T-cell (primary cell): Measurements from ENCODE around the gene OSBPL1A. TPM values are rescaled to one million over a fixed set of nuclear protein-coding genes. Genes with fewer than 3 reads are reported as not detected.

Experiments used
- ATAC-seq, 4 experiments: fragments of 200-7000 bp in 3 of 4; fragments of 150-1000 bp in 1 of 4; cut with Tn5 transposase; replicated peaks in 1 of 4; 1 replicate in 3 of 4; 2 replicates in 1 of 4; pipeline ENCODE4 v1.10.0; 2021; ENCODE audit warnings: moderate library complexity in 3 of 4, mild to moderate bottlenecking in 2 of 4, moderate number of reproducible peaks in 1 of 4
- CTCF ChIA-PET, 2 donors: fragments of 300-600 bp; sonication (Branson Sonifier 250); formaldehyde crosslinking; loops; one replicate each; lab custom pipeline; 2022; ENCODE audit warnings: antibody characterized with exemption in 2 of 2; lab: Charles Lee
- POLR2A ChIA-PET, 2 donors: fragments of 300-600 bp; sonication (Branson Sonifier 250); formaldehyde crosslinking; loops; one replicate each; lab custom pipeline; 2022; ENCODE audit warnings: antibody characterized with exemption in 2 of 2; lab: Charles Lee
- DNase-seq, 35 experiments: peaks; one replicate each; pipeline versions ENCODE4 v3.0.0 to v3.0.0-alpha.2; 2013 to 2023
- H3K27ac ChIP-seq: one replicate; pipeline ENCODE4 v1.5.1; 2013; ENCODE audit warnings: low read length
- H3K27me3 ChIP-seq, 2 experiments: replicated peaks in 1 of 2; 1 replicate in 1 of 2; 2 replicates in 1 of 2; pipeline versions ENCODE4 v1.6.1 to v1.7.0; 2013; ENCODE audit warnings: low read length in 1 of 2, mixed read lengths in 1 of 2; ENCODE audit not compliant: control insufficient read depth in 2 of 2, insufficient read depth in 2 of 2; ENCODE audit errors: extremely low read depth in 1 of 2
- H3K36me3 ChIP-seq, 2 donors: 1 replicate in 1 of 2; 2 replicates in 1 of 2; pipeline versions ENCODE4 v1.6.1 to v1.7.0; 2013; ENCODE audit warnings: low read length in 1 of 2; ENCODE audit not compliant: control insufficient read depth in 2 of 2, insufficient read depth in 1 of 2; ENCODE audit errors: extremely low read depth in 1 of 2
- H3K4me1 ChIP-seq, 2 experiments: 1 replicate in 1 of 2; 2 replicates in 1 of 2; pipeline versions ENCODE4 v1.6.1 to v1.7.0; 2013; ENCODE audit warnings: low read length in 2 of 2, mixed read lengths in 1 of 2; ENCODE audit not compliant: insufficient read depth in 2 of 2, control insufficient read depth in 1 of 2; ENCODE audit errors: extremely low read depth in 1 of 2
- H3K4me3 ChIP-seq, 2 donors: 1 replicate in 1 of 2; 2 replicates in 1 of 2; pipeline versions ENCODE4 v1.5.1 to v1.7.0; 2013; ENCODE audit warnings: mild to moderate bottlenecking in 2 of 2, low read length in 1 of 2, moderate library complexity in 1 of 2; ENCODE audit not compliant: control insufficient read depth in 1 of 2; ENCODE audit errors: extremely low read depth in 1 of 2
- H3K9me3 ChIP-seq: 2 replicates; pipeline ENCODE4 v1.7.0; 2013
- H3K27ac Mint-ChIP-seq, 2 donors: one replicate each; pipeline ENCODE4 v1.8.0; 2020 to 2021; ENCODE audit warnings: mild to moderate bottlenecking in 2 of 2, mixed read lengths in 2 of 2
- H3K27me3 Mint-ChIP-seq, 2 donors: one replicate each; pipeline ENCODE4 v1.8.0; 2021 to 2022; ENCODE audit warnings: mixed read lengths in 2 of 2
- H3K36me3 Mint-ChIP-seq: one replicate; pipeline ENCODE4 v1.8.0; 2021; ENCODE audit warnings: mixed read lengths
- H3K4me1 Mint-ChIP-seq, 3 donors: one replicate each; pipeline ENCODE4 v1.8.0; 2020 to 2022; ENCODE audit warnings: mixed read lengths in 3 of 3, mild to moderate bottlenecking in 1 of 3
- H3K4me3 Mint-ChIP-seq, 3 donors: one replicate each; pipeline ENCODE4 v1.8.0; 2020 to 2022; ENCODE audit warnings: mild to moderate bottlenecking in 3 of 3, mixed read lengths in 3 of 3, moderate library complexity in 3 of 3
- H3K9me3 Mint-ChIP-seq, 3 donors: one replicate each; pipeline ENCODE4 v1.8.0; 2020 to 2022; ENCODE audit warnings: mixed read lengths in 3 of 3
- WGBS: methylation state at CpG from one replicate; pipeline ENCODE4 v1.1.5; 2013; ENCODE audit warnings: missing lambda C conversion rate; ENCODE audit not compliant: insufficient coverage; 5-methylcytosine and 5-hydroxymethylcytosine counted together
- total RNA-seq, 35 experiments: library from RNA in 6 of 35; stranded (reverse) in 6 of 35; fragments of 120-200 nt in 1 of 35; gene quantifications; one replicate each; pipeline versions ENCODE4 v1.2.1 to v1.2.4 and lab custom pipeline; 2013 to 2026

The OSBPL1A gene
- total RNA-seq, 5 donors from 2014 or later (not counting 1 experiment from before 2014, with no cell fraction given), result 3.3 to 6.4 (median 4.0) TPM

DNA sequence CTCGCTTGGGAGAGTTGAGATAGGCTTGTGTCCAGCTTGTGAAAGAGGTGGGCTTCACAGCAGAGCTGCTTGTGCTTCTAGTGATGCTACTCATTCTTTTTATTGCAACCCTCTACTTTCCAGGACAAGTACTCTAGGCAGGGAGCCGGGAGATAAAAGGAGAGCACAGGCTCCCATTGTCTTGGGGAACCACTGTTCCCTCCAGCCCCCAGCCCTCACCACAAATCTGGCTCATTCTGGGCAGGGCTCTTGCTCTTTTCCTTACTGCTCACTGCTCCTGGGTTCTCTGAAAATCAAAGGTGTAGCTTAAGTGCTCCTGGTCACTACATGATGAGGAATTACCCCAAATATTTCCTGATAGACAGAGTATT lies 177.3 kb downstream of the OSBPL1A start:
- Mint-ChIP-seq H3K27me3 (no peaks in the 10 kb centered on the region), H3K4me1 (no peaks in the 10 kb centered on the region), H3K36me3 (no peaks in the 10 kb centered on the region), H3K9me3 (no peaks in the 10 kb centered on the region), H3K4me3 (no peak overlapping the region), H3K27ac (no peak overlapping the region)
- Histone ChIP-seq H3K4me1 (no peaks in the 10 kb centered on the region), H3K36me3 (no peaks in the 10 kb centered on the region), H3K27ac (no peak overlapping the region), H3K4me3 (no peak overlapping the region), H3K9me3 (no peaks in the 10 kb centered on the region), H3K27me3 (peaks cover 0 to 6% of the 10 kb centered on the region in 2 experiments)
- 82% methylated on average over 1 of the region's 2 CpGs for WGBS
- ChIA-PET CTCF (no interaction called here), POLR2A (no interaction called here)
- ATAC-seq (no peak), DNase-seq (no peak)

GRCh38 chr18:24219561-24220317 lies 177.9 kb downstream of the OSBPL1A start:
- Histone ChIP-seq H3K4me1 (no peaks in the 10 kb centered on the region), H3K9me3 (no peaks in the 10 kb centered on the region), H3K4me3 (no peak overlapping the region), H3K27me3 (peaks cover 0 to 3% of the 10 kb centered on the region in 2 experiments), H3K36me3 (no peaks in the 10 kb centered on the region), H3K27ac (no peak overlapping the region)
- Mint-ChIP-seq H3K4me3 (no peak overlapping the region), H3K27ac (no peak overlapping the region), H3K9me3 (no peaks in the 10 kb centered on the region), H3K4me1 (no peaks in the 10 kb centered on the region), H3K27me3 (no peaks in the 10 kb centered on the region), H3K36me3 (no peaks in the 10 kb centered on the region)
- ATAC-seq, result no peak
- 93% methylated on average over 3 of the region's 7 CpGs for WGBS
- ChIA-PET POLR2A (interaction anchor here in 1 of 2 donors (0.6 kb wide), 1 partner anchor 648 kb away, joined by 3 read pairs; no protein-coding TSS in a partner anchor), CTCF (interaction anchor here in 1 of 2 donors (0.5 kb wide), 1 partner anchor 18 kb away, joined by 3 read pairs; no protein-coding TSS in a partner anchor)
- no peak for DNase-seq

DNA sequence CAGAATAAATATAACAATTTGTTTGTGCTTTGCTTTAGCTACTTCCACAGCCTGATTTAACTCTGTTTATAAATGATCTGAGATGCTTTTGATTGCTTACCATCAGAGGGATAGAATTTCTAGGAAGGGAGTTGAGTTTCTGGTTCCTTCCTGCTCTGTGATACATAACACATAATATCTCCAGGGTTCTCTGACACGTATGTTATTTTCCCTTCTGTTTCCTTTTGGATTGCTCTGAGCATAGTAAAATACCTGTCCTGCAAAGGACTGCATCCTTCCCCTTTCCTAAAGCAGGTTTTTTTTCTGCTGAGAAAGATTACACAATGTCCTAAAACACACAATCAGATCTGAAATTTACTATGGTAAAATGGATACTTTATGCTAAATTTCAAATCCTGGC lies 182.7 kb downstream of the OSBPL1A start:
- Histone ChIP-seq H3K27me3 (peaks cover 0 to 3% of the 10 kb centered on the region in 2 experiments), H3K4me3 (no peak overlapping the region), H3K9me3 (no peaks in the 10 kb centered on the region), H3K36me3 (no peaks in the 10 kb centered on the region), H3K4me1 (no peaks in the 10 kb centered on the region), H3K27ac (no peak overlapping the region)
- no peaks in the 10 kb centered on the region for H3K27me3 Mint-ChIP-seq
- H3K4me1 Mint-ChIP-seq, result no peaks in the 10 kb centered on the region
- no peaks in the 10 kb centered on the region for H3K9me3 Mint-ChIP-seq
- no peaks in the 10 kb centered on the region for H3K36me3 Mint-ChIP-seq
- no peak overlapping the region for H3K27ac Mint-ChIP-seq
- DNase-seq, result no peak
- WGBS, result no CpG with 5 or more reads among the region's 1 CpG
- ChIA-PET CTCF (no interaction called here), POLR2A (interaction anchor here in 1 of 2 donors (0.6 kb wide), 1 partner anchor 44 kb away, joined by 8 read pairs; no protein-coding TSS in a partner anchor)
- no peak for ATAC-seq
- H3K4me3 Mint-ChIP-seq, result no peak overlapping the region

- Mint-ChIP-seq H3K36me3 (no peaks in the 10 kb centered on the region), H3K4me3 (no peak overlapping the region), H3K27ac (no peak overlapping the region), H3K4me1 (no peaks in the 10 kb centered on the region), H3K9me3 (no peaks in the 10 kb centered on the region), H3K27me3 (no peaks in the 10 kb centered on the region)
- ATAC-seq (no peak), DNase-seq (no peak)
- ChIA-PET POLR2A (interaction anchor here in 1 of 2 donors (0.6 kb wide), 1 partner anchor 45 kb away, joined by 8 read pairs; no protein-coding TSS in a partner anchor), CTCF (no interaction called here)
- Histone ChIP-seq H3K9me3 (no peaks in the 10 kb centered on the region), H3K36me3 (no peaks in the 10 kb centered on the region), H3K4me1 (no peaks in the 10 kb centered on the region), H3K27ac (no peak overlapping the region), H3K27me3 (peaks cover 0 to 3% of the 10 kb centered on the region in 2 experiments), H3K4me3 (no peak overlapping the region)
- 96% methylated on average over 4 of the region's 6 CpGs for WGBS
These were observed 183.5 kb downstream of the OSBPL1A start for GRCh38 chr18:24214144-24214543.

- no peak for ATAC-seq
- H3K4me3 Mint-ChIP-seq, result no peak overlapping the region
- H3K27ac ChIP-seq, result no peak overlapping the region
- no peaks in the 10 kb centered on the region for H3K36me3 Mint-ChIP-seq
- ChIA-PET POLR2A (no interaction called here), CTCF (interaction anchor here in 1 of 2 donors (0.6 kb wide), 1 partner anchor 1121 kb away, joined by 5 read pairs; no protein-coding TSS in a partner anchor)
- no peak for DNase-seq
- H3K27me3 ChIP-seq, result peaks cover 0 to 3% of the 10 kb centered on the region in 2 experiments
- H3K27me3 Mint-ChIP-seq, result no peaks in the 10 kb centered on the region
- no peaks in the 10 kb centered on the region for H3K9me3 ChIP-seq
- no peaks in the 10 kb centered on the region for H3K4me1 ChIP-seq
- H3K9me3 Mint-ChIP-seq, result no peaks in the 10 kb centered on the region
- 83% methylated on average over 2 of the region's 6 CpGs for WGBS
- no peak overlapping the region for H3K27ac Mint-ChIP-seq
- no peaks in the 10 kb centered on the region for H3K36me3 ChIP-seq
- H3K4me3 ChIP-seq, result no peak overlapping the region
- H3K4me1 Mint-ChIP-seq, result no peaks in the 10 kb centered on the region
These were observed 184.7 kb downstream of the OSBPL1A start for GRCh38 chr18:24212939-24213338.

DNA sequence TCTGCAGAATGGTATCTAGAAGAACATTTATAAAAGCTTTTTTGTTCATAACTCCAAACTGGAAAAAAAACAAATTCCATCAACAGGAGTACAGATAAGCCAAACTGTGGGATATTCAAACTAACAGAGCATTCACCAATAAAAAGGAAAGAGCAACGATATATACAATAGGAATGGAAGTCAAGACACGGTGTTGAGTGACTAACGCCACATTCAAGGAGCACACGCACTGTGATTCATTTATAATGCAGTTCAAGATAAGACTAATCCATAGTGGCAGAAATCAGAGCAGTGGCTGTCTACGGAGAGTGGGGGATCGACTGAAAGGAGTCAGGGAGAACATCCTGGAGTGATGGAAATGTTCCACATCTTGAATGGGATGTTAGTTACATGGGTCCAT lies 188.1 kb downstream of the OSBPL1A start:
- no peak for DNase-seq
- Mint-ChIP-seq H3K9me3 (no peaks in the 10 kb centered on the region), H3K27ac (no peak overlapping the region), H3K4me3 (no peak overlapping the region), H3K27me3 (peaks cover 0 to 1% of the 10 kb centered on the region in 2 donors), H3K4me1 (no peaks in the 10 kb centered on the region), H3K36me3 (no peaks in the 10 kb centered on the region)
- no peaks in the 10 kb centered on the region for H3K4me1 ChIP-seq
- H3K36me3 ChIP-seq, result no peaks in the 10 kb centered on the region
- H3K4me3 ChIP-seq, result no peak overlapping the region
- ChIA-PET POLR2A (no interaction called here), CTCF (no interaction called here)
- H3K9me3 ChIP-seq, result no peaks in the 10 kb centered on the region
- no peaks in the 10 kb centered on the region for H3K27me3 ChIP-seq
- H3K27ac ChIP-seq, result no peak overlapping the region
- ATAC-seq, result no peak
- 89% methylated on average over 4 of the region's 6 CpGs for WGBS
